CD14-positive monocyte (primary cell): ENCODE results near the gene SYNRG. TPM values are rescaled to one million over a fixed set of nuclear protein-coding genes. Genes with fewer than 3 reads are reported as not detected.

ENCODE experiments used
- DNase-seq, 3 donors: peaks; one replicate each; pipeline ENCODE4 v3.0.0-alpha.2; 2011 to 2022
- H2AFZ ChIP-seq: 2 replicates; pipeline ENCODE4 v1.6.0; 2012; ENCODE audit warnings: mild to moderate bottlenecking, low read depth, low read length, inconsistent platforms; ENCODE audit not compliant: insufficient read depth, poor library complexity, severe bottlenecking
- H3K27ac ChIP-seq, 2 donors: 1 replicate in 1 of 2; 2 replicates in 1 of 2; pipeline ENCODE4 v1.5.1; 2012 to 2013; ENCODE audit warnings: low read length in 2 of 2, control low read depth in 1 of 2, inconsistent platforms in 1 of 2, low read depth in 1 of 2, mild to moderate bottlenecking in 1 of 2
- H3K27me3 ChIP-seq, 2 donors: one replicate each; pipeline versions ENCODE4 v1.6.0 to v1.6.1; 2011 to 2013; ENCODE audit warnings: low read length in 2 of 2; ENCODE audit not compliant: control insufficient read depth in 2 of 2, insufficient read depth in 2 of 2
- H3K36me3 ChIP-seq, 2 donors: replicated peaks in 1 of 2; 1 replicate in 1 of 2; 2 replicates in 1 of 2; pipeline versions ENCODE4 v1.5.1 to v1.6.1; 2012 to 2013; ENCODE audit warnings: low read length in 2 of 2, control low read depth in 1 of 2, inconsistent platforms in 1 of 2, mild to moderate bottlenecking in 1 of 2; ENCODE audit not compliant: insufficient read depth in 2 of 2, control insufficient read depth in 1 of 2
- H3K4me1 ChIP-seq, 2 donors: 1 replicate in 1 of 2; 2 replicates in 1 of 2; pipeline versions ENCODE4 v1.5.1 to v1.6.1; 2012 to 2013; ENCODE audit warnings: low read length in 2 of 2, control low read depth in 1 of 2, inconsistent platforms in 1 of 2, mild to moderate bottlenecking in 1 of 2, moderate library complexity in 1 of 2; ENCODE audit not compliant: insufficient read depth in 2 of 2, control insufficient read depth in 1 of 2
- H3K4me2 ChIP-seq: replicated peaks from 2 replicates; pipeline ENCODE3; 2012; ENCODE audit warnings: low read length, moderate library complexity, mild to moderate bottlenecking; ENCODE audit not compliant: poor library complexity, severe bottlenecking; ENCODE audit errors: extremely low read depth
- H3K4me3 ChIP-seq, 3 experiments: fragments of 200-600 bp in 1 of 3; sonication (generic) in 1 of 3; replicated peaks in 1 of 3; 1 replicate in 2 of 3; 2 replicates in 1 of 3; pipeline ENCODE4 v1.5.1; 2011 to 2013; ENCODE audit warnings: low read length in 3 of 3, mild to moderate bottlenecking in 3 of 3, control low read depth in 2 of 3, low read depth in 2 of 3, inconsistent platforms in 1 of 3, moderate library complexity in 1 of 3
- H3K79me2 ChIP-seq: 2 replicates; pipeline ENCODE4 v1.6.0; 2012; ENCODE audit warnings: mild to moderate bottlenecking, control low read depth, inconsistent platforms, low read length, moderate library complexity; ENCODE audit not compliant: insufficient read depth
- H3K9ac ChIP-seq: 2 replicates; pipeline ENCODE4 v1.6.0; 2017; ENCODE audit warnings: low read length, mild to moderate bottlenecking; ENCODE audit not compliant: insufficient read depth, poor library complexity, severe bottlenecking
- H3K9me3 ChIP-seq, 2 donors: replicated peaks in 1 of 2; 1 replicate in 1 of 2; 2 replicates in 1 of 2; pipeline versions ENCODE4 v1.5.1 to v1.6.1; 2012 to 2013; ENCODE audit warnings: low read length in 2 of 2, control low read depth in 1 of 2; ENCODE audit not compliant: control insufficient read depth in 1 of 2, insufficient read depth in 1 of 2
- H4K20me1 ChIP-seq: 2 replicates; pipeline ENCODE4 v1.6.0; 2012; ENCODE audit warnings: mild to moderate bottlenecking, low read length, control low read depth, moderate library complexity; ENCODE audit not compliant: insufficient read depth
- H3K27ac Mint-ChIP-seq, 7 donors: one replicate each; pipeline ENCODE4 v1.8.0; 2020; ENCODE audit warnings: mild to moderate bottlenecking in 7 of 7, mixed read lengths in 7 of 7, moderate library complexity in 6 of 7, inconsistent platforms in 2 of 7
- H3K27me3 Mint-ChIP-seq, 3 donors: one replicate each; pipeline ENCODE4 v1.8.0; 2021 to 2022; ENCODE audit warnings: low read depth in 3 of 3, mild to moderate bottlenecking in 3 of 3, mixed read lengths in 3 of 3, moderate library complexity in 3 of 3, inconsistent platforms in 1 of 3
- H3K36me3 Mint-ChIP-seq, 2 donors: one replicate each; pipeline ENCODE4 v1.8.0; 2020; ENCODE audit warnings: mixed read lengths in 2 of 2, inconsistent platforms in 1 of 2, mild to moderate bottlenecking in 1 of 2
- H3K4me1 Mint-ChIP-seq: one replicate; pipeline ENCODE4 v1.8.0; 2020; ENCODE audit warnings: mild to moderate bottlenecking, mixed read lengths
- H3K4me3 Mint-ChIP-seq, 2 donors: one replicate each; pipeline ENCODE4 v1.8.0; 2020; ENCODE audit warnings: mild to moderate bottlenecking in 2 of 2, mixed read lengths in 2 of 2, moderate library complexity in 1 of 2
- H3K9me3 Mint-ChIP-seq, 7 donors: one replicate each; pipeline ENCODE4 v1.8.0; 2020 to 2022; ENCODE audit warnings: mixed read lengths in 7 of 7, mild to moderate bottlenecking in 6 of 7, moderate library complexity in 6 of 7, inconsistent platforms in 2 of 7
- CTCF ChIP-seq: fragments of 200-600 bp; IDR thresholded peaks from one replicate; pipeline ENCODE4 v1.8.0; 2022; ENCODE audit warnings: antibody characterized with exemption, mild to moderate bottlenecking
- WGBS: methylation state at CpG from one replicate; pipeline ENCODE4 v1.1.5; 2013; ENCODE audit warnings: missing lambda C conversion rate; ENCODE audit not compliant: insufficient coverage; 5-methylcytosine and 5-hydroxymethylcytosine counted together
- intact Hi-C, 2 donors: fragments of 100-400 bp; cut with micrococcal nuclease; formaldehyde crosslinking; loops; one replicate each; pipeline versions ENCODE4 v1.15.0 to v1.15.1; 2023
- polyA plus RNA-seq, 3 donors: library from polyadenylated mRNA; depleted of rRNA in 1 of 3; unstranded in 2 of 3; stranded (reverse) in 1 of 3; fragments of 300-500 nt in 2 of 3; fragments of >200 nt in 1 of 3; fragmentation: Illumina TruSeq in 2 of 3; gene quantifications; 1 replicate in 2 of 3; 2 replicates in 1 of 3; pipeline ENCODE4 v1.2.3, GENCODE V29; 2012 to 2021

The SYNRG gene
- polyA plus RNA-seq, 3 donors: 13.1 to 17.5 (median 16.9) TPM

- no peak overlapping the region for H3K4me3 Mint-ChIP-seq
- Histone ChIP-seq H2AFZ (no peak overlapping the region), H3K4me2 (no peak overlapping the region), H3K4me3 (no peak overlapping the region), H3K79me2 (peaks cover 13% of the 10 kb centered on the region), H3K9me3 (no peaks in the 10 kb centered on the region), H3K4me1 (no peaks in the 10 kb centered on the region), H3K27me3 (no peaks in the 10 kb centered on the region), H3K9ac (no peak overlapping the region), H3K27ac (no peak overlapping the region), H3K36me3 (peaks cover 34 to 96% of the 10 kb centered on the region in 2 donors), H4K20me1 (peaks cover 54% of the 10 kb centered on the region)
- H3K27me3 Mint-ChIP-seq: peaks cover 0 to 2% (median 0%) of the 10 kb centered on the region in 3 donors
- intact Hi-C loops: no loop called here
- no peak for DNase-seq
- H3K27ac Mint-ChIP-seq: no peak overlapping the region
- WGBS: no CpG with 5 or more reads among the region's 2 CpGs
- no peak for TF ChIP-seq CTCF
- no peaks in the 10 kb centered on the region for H3K9me3 Mint-ChIP-seq
- H3K4me1 Mint-ChIP-seq: peaks cover 6% of the 10 kb centered on the region
- peaks cover 42 to 68% of the 10 kb centered on the region in 2 donors for H3K36me3 Mint-ChIP-seq
Observed at GRCh38 chr17:37545486-37545885, 63.7 kb downstream of the SYNRG start.

- Histone ChIP-seq H2AFZ (no peak overlapping the region), H3K27me3 (no peaks in the 10 kb centered on the region), H3K4me3 (no peak overlapping the region), H3K9me3 (no peaks in the 10 kb centered on the region), H4K20me1 (peaks cover 40% of the 10 kb centered on the region), H3K4me1 (no peaks in the 10 kb centered on the region), H3K27ac (no peak overlapping the region), H3K9ac (no peak overlapping the region), H3K4me2 (no peak overlapping the region), H3K36me3 (peaks cover 48 to 98% of the 10 kb centered on the region in 2 donors), H3K79me2 (peaks cover 13% of the 10 kb centered on the region)
- Mint-ChIP-seq H3K36me3 (peaks cover 56 to 74% of the 10 kb centered on the region in 2 donors), H3K4me1 (no peaks in the 10 kb centered on the region), H3K4me3 (no peak overlapping the region), H3K27me3 (peaks cover 0 to 2% (median 0%) of the 10 kb centered on the region in 3 donors), H3K27ac (no peak overlapping the region), H3K9me3 (no peaks in the 10 kb centered on the region)
- no peak for TF ChIP-seq CTCF
- WGBS: 100% methylated on average over 1 of the region's 2 CpGs
- DNase-seq: no peak
- intact Hi-C loops: no loop called here
Observed at GRCh38 chr17:37543637-37544052, 65.6 kb downstream of the SYNRG start.
